HG03064 (cell line): ENCODE results near the gene OR2A2.

ENCODE experiments used
- ATAC-seq: cut with Tn5 transposase; IDR thresholded peaks from one replicate; pipeline ENCODE4 v1.9.1; 2021; ENCODE audit warnings: low read depth; ENCODE audit not compliant: unreplicated experiment

Gene OR2A2

DNA sequence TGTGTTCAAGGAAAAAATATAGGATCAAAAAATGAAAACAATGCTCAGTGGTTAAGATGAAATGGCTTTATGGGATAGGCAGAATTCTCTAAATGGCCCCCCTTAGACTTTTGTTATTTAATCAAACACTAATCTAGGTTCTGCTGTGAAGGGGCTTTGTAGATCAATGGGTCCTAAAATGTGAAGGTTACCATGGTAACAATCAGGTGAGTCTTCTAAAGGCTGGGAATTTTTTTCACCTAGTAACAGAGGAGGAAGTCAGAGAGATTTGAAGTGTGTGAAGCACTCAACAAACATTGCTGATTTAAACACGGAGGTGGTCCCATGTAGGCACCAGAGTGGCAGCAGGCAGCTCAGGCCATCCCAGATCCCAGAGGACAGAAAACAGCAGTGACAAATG is 24.7 kb downstream of the OR2A2 start:
- ATAC-seq = no peak

DNA sequence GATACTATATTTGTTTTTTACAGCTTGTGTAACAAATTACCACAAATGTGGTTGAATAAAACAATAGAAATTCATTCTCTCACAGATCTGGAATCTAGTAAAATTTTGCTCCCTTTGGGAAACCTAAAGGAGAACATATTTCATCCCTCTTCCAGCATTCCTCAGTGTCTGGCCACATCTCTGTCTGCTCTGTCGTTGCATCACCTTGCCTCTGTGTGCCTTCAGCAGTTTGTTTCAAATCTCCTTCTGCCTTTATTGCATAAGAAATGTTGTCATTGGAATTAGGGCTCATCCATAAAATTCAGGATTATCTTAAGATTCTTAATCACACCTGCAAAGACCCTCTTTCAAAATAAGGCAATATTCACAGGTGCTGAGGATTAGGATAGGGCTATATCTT is 28.1 kb downstream of the OR2A2 start:
- no peak for ATAC-seq

DNA sequence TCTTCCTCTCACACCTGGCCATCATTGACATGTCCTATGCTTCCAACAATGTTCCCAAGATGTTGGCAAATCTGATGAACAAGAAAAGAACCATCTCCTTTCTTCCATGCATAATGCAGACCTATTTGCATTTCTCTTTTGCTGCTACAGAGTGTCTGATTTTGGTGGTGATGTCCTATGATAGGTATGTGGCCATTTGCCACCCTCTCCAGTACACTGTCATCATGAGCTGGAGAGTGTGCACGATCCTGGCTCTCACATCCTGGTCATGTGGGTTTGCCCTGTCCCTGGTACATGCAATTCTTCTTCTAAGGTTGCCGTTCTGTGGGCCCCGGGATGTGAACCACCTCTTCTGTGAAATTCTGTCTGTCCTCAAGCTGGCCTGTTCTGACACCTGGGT is 32.8 kb downstream of the OR2A2 start:
- no peak for ATAC-seq

DNA sequence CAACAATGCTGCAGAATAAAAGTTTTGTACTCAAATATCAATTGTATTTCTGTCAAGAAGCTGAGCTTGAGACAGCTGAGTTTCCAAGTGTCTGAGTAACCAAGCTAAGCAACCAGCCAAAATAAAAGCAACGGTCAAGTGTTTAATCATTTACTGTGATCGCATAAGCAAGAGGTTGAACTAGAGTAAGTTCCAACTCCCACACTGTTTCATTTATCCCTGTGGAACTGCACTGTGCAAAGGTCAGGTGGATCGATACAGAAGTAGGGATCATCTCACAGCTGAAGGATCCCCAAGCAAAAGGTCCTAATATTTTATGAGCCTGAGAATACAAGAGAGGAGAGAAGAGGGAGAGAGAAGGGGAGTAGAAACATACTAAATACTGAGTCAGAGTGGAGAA is 35.0 kb downstream of the OR2A2 start:
- ATAC-seq = no peak

DNA sequence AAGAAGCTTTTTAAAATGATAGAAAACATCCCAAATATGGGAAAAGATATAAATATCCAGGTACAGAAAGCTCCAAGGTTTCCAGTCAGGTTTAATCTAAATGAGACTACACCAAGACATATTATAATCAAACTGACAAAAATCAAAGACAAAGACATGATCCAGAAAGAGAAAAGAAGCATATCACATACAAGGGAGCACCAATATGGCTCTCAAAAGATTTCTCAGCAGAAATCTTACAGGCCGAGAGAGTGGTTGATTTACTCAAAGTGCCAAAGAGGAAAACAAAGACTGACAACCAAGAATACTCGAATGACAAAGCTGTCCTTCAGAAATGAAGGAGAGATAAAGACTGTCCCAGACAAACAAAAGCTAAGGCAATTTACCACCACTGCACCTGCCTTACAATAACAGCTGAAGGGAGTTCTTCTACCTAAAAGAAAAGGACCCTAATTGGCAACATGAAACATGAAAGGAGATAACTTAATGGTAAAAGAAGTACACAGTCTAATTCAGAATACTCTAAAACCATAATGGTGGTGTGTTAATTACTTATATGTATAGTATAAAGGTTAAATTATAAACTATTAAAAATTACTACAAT is 38.9 kb downstream of the OR2A2 start:
- ATAC-seq = no peak

DNA sequence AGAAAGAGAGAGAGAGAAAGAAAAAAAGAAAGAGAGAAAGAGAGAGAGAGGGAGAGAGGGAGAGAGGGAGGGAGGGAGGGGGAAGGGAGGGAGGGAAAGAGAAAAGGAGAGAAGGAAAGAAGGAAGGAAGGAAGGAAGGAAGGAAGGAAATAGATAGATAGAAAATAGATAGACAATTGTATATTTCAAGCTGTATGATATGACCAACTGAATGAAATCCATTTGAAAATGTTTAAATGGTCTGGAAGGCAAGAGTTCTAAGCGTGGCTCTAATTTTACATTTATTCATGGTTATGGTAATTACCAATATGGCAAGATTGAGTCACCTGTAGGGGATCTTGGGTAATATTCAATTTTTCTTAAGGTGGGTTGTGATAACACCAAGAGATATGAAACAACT is 49.5 kb downstream of the OR2A2 start:
- no peak for ATAC-seq
